Nephron progenitor cell (in vitro differentiated cells): ENCODE data around the gene ARMC12.

Source experiments
- DNase-seq: peaks from one replicate; pipeline ENCODE4 v3.0.0; 2021
- H3K27ac Mint-ChIP-seq: 2 replicates; pipeline ENCODE4 v1.8.0; 2021; ENCODE audit warnings: mild to moderate bottlenecking, moderate library complexity, mixed read lengths
- H3K27me3 Mint-ChIP-seq: 2 replicates; pipeline ENCODE4 v1.8.0; 2021; ENCODE audit warnings: mild to moderate bottlenecking, low read depth, mixed read lengths; ENCODE audit not compliant: poor library complexity
- H3K36me3 Mint-ChIP-seq: 2 replicates; pipeline ENCODE4 v1.8.0; 2021; ENCODE audit warnings: low read depth, mixed read lengths
- H3K4me1 Mint-ChIP-seq: 2 replicates; pipeline ENCODE4 v1.8.0; 2021; ENCODE audit warnings: mixed read lengths
- H3K4me3 Mint-ChIP-seq: 2 replicates; pipeline ENCODE4 v1.8.0; 2021; ENCODE audit warnings: mild to moderate bottlenecking, moderate library complexity, mixed read lengths
- H3K9me3 Mint-ChIP-seq: 2 replicates; pipeline ENCODE4 v1.8.0; 2021; ENCODE audit warnings: mild to moderate bottlenecking, moderate library complexity, mixed read lengths
- TF ChIP-seq, protein P1 (sequence below): fragments of 200-600 bp; sonication (generic); IDR thresholded peaks from 2 replicates; pipeline ENCODE4 v1.5.0; 2021; ENCODE audit warnings: antibody characterized with exemption

The ARMC12 gene

DNA sequence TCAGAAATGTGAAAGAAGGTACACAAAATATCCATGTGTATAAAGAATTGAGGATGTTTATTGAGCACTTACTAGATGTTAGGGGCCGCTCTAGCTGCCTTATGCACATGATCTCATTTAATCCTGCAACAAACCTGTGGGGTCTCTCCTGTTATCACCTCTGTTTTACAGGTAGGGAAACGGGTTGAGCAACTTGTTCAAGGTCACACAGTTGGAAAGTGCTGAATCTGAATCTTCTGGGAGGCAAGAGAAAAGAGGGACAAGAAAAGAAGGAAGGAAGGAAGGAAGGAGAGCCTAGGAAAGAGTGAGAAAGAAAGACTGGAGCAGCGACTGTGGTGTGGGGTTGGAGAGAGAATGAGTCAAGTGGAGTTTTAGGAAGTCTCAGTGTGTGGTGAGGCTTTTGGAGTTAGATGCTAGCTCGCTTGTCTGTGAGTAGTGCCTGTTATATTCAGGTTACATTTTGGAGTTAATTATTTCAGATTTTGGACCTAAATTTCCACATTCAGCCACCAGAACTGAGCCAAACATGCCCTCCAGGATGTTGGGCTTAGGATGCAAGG lies 51.7 kb downstream of the ARMC12 start:
- Mint-ChIP-seq H3K9me3 (no peaks in the 10 kb centered on the region), H3K27me3 (peaks cover 37% of the 10 kb centered on the region), H3K4me3 (no peak overlapping the region), H3K4me1 (no peaks in the 10 kb centered on the region), H3K36me3 (no peaks in the 10 kb centered on the region), H3K27ac (no peak overlapping the region)
- TF ChIP-seq, protein P1, sequence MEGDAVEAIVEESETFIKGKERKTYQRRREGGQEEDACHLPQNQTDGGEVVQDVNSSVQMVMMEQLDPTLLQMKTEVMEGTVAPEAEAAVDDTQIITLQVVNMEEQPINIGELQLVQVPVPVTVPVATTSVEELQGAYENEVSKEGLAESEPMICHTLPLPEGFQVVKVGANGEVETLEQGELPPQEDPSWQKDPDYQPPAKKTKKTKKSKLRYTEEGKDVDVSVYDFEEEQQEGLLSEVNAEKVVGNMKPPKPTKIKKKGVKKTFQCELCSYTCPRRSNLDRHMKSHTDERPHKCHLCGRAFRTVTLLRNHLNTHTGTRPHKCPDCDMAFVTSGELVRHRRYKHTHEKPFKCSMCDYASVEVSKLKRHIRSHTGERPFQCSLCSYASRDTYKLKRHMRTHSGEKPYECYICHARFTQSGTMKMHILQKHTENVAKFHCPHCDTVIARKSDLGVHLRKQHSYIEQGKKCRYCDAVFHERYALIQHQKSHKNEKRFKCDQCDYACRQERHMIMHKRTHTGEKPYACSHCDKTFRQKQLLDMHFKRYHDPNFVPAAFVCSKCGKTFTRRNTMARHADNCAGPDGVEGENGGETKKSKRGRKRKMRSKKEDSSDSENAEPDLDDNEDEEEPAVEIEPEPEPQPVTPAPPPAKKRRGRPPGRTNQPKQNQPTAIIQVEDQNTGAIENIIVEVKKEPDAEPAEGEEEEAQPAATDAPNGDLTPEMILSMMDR = no peak
- no peak for DNase-seq

DNA sequence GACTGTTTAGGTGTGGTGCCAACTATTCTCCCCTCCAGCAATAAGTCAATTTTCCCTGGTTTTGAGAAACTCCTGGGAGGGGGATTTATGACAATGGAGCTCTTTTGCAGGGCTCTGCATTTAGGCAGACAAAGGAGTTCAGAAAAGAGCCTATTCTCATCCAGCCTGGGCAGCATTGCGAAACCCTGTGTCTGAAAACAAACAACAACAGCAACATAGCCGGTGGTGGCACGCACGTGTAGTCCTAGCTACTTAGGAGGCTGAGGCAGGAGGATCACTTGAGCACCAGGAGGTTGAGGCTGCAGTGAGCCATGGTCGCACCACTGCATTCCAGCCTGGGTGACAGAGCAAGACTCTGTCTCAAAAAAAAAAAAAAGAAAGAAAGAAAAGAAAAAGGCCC lies 53.9 kb downstream of the ARMC12 start:
- Mint-ChIP-seq H3K27me3 (peaks cover 30% of the 10 kb centered on the region), H3K36me3 (no peaks in the 10 kb centered on the region), H3K9me3 (no peaks in the 10 kb centered on the region), H3K27ac (no peak overlapping the region), H3K4me3 (no peak overlapping the region), H3K4me1 (no peaks in the 10 kb centered on the region)
- TF ChIP-seq, protein P1 = no peak
- no peak for DNase-seq

DNA sequence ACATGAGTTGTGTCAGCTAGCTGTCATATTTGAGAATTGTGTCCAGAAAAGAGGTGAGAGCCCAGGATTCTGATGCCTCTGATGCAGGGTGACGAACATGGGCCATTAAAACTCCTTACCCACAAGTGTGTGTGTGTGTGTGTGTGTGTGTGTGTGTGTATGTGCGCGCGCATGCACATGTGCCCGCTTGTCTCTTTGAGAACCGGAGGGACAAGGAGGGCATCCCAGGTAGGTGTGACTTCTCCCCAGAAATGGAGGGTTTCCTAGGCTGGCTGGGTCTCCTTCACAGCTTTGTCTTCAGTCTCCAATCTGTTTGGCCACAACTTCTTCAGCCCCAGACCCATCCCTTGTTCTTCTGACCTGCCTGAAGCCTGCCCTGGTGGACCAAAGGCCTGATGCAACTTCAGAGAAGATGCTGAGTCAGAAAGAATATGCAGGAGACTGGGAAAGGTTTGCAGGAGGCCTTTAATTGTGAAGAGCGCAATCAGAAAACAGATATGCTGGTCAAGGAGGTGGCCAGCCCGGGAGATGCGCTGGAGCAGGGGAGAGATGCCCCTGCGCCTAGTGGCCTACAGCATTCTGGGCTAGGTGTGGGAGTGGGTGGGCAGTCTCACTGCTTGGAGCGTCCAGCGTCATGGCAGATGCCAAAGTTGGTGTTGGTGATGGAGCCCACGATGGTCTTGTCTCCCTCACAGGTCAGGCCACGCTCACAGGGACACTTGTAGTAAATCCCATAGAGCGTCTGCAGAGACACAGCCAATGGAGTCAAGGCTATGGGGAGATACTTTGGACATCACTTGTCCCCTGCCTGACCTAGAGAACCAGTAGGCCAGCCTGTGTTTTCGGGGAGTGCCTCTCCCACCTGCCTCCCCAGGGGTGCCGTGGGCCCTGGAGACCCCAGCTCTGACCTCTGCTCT lies 58.0 kb downstream of the ARMC12 start:
- DNase-seq = no peak
- H3K36me3 Mint-ChIP-seq = no peaks in the 10 kb centered on the region
- H3K9me3 Mint-ChIP-seq = no peaks in the 10 kb centered on the region
- TF ChIP-seq, protein P1 = no peak
- H3K4me3 Mint-ChIP-seq = no peak overlapping the region
- peaks cover 9% of the 10 kb centered on the region for H3K27me3 Mint-ChIP-seq
- no peak overlapping the region for H3K27ac Mint-ChIP-seq
- peaks cover 12% of the 10 kb centered on the region for H3K4me1 Mint-ChIP-seq

DNA sequence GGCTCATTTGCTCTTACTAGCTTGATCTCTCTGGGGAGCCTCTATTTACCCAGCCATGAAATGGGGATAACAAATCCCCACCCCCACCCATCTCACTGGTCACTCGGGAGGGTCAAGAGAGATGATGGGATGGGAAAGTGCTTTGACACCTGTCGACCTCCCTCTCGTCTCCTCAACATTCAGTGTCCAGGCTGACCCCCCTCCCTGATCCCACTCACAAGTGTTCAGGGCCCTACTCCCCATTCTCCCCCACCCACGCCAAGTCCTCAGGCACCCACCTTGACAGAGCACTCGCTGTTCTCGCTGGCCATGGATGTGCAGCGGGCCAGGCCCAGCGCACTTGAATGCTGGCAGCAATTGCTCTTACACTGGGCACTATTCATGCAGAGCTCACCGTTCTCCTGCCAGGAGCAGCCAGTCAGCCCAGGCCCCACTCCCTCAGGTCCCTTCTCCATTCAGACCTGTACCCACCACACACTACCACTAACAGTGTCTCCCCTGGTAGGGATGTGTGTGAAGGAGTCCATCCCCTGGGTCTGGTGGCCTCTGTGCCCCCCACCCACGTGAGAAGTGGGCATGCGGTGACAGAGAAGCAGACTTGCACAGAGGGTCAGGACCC lies 58.7 kb downstream of the ARMC12 start:
- peaks cover 12% of the 10 kb centered on the region for H3K4me1 Mint-ChIP-seq
- TF ChIP-seq, protein P1 = no peak
- H3K27me3 Mint-ChIP-seq = peaks cover 8% of the 10 kb centered on the region
- no peak overlapping the region for H3K27ac Mint-ChIP-seq
- no peak overlapping the region for H3K4me3 Mint-ChIP-seq
- H3K9me3 Mint-ChIP-seq = no peaks in the 10 kb centered on the region
- no peaks in the 10 kb centered on the region for H3K36me3 Mint-ChIP-seq
- no peak for DNase-seq

DNA sequence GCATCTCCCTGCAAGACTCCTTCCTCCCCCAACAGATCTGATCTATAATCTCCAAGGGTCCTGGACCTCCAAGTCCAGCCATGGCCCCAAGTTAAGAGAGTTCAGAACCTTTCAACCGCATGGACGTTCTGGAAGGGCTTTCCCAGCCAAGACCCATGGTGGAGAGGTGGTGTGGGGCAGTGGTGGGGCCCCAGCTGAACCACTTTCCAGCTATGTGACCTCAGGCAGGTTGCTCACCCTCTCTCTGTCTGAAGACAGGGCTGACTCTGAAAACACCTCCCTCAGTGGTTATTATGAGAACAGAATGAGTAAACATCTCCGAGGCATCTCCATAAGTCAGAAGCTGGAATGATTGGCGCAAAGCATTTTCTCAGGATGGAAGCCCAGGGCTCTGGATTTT lies 59.4 kb downstream of the ARMC12 start:
- Mint-ChIP-seq H3K27me3 (peaks cover 13% of the 10 kb centered on the region), H3K4me3 (no peak overlapping the region), H3K27ac (no peak overlapping the region), H3K4me1 (peaks cover 12% of the 10 kb centered on the region), H3K9me3 (no peaks in the 10 kb centered on the region), H3K36me3 (no peaks in the 10 kb centered on the region)
- DNase-seq = no peak
- TF ChIP-seq, protein P1 = no peak
